ENCODE results near the gene MYO3B. TPM values are rescaled to one million over a fixed set of nuclear protein-coding genes. Genes with fewer than 3 reads are reported as not detected.

MYO3B gene
- total RNA-seq, 1 donor from 2014 or later: 27.3 TPM

GRCh38 chr2:170265321-170265720 lies 87.4 kb downstream of the MYO3B start:
- no peaks in the 10 kb centered on the region for H3K4me1 ChIP-seq
- H3K79me2 ChIP-seq (ENCODE audit: low read depth): no peaks in the 10 kb centered on the region
- H3K27ac Mint-ChIP-seq: no peak overlapping the region
- no peak overlapping the region for H3K27ac ChIP-seq
- H4K20me1 ChIP-seq (ENCODE audit: low read depth): no peaks in the 10 kb centered on the region
- H3K9me3 Mint-ChIP-seq: peaks cover 28% of the 10 kb centered on the region
- no peaks in the 10 kb centered on the region for H3K36me3 ChIP-seq
- H3F3A ChIP-seq (ENCODE audit: low read depth): no peaks in the 10 kb centered on the region
- no peak overlapping the region for H3K4me3 Mint-ChIP-seq
- H3K27me3 ChIP-seq: no peaks in the 10 kb centered on the region
- peaks cover 7% of the 10 kb centered on the region for H3K27me3 Mint-ChIP-seq (ENCODE audit: insufficient read depth, low read depth)
- H3K9me3 ChIP-seq (ENCODE audit: low read depth): no peaks in the 10 kb centered on the region
- H3K4me2 ChIP-seq: no peak overlapping the region
- H3K4me1 Mint-ChIP-seq: no peaks in the 10 kb centered on the region
- no peak for TF ChIP-seq CTCF (IDR thresholded peaks at IDR 0.05)
- TF ChIP-seq EZH2 (IDR thresholded peaks at IDR 0.05): no peak
- no peak for TF ChIP-seq EZH2phosphoT487 (IDR thresholded peaks at IDR 0.05)
- no peaks in the 10 kb centered on the region for H3K36me3 Mint-ChIP-seq
- no peak overlapping the region for H2AFZ ChIP-seq (replicated peaks)
- no peak for DNase-seq (ENCODE audit: low spot score)
- H3K9ac ChIP-seq: no peak overlapping the region
- no peak overlapping the region for H3K4me3 ChIP-seq

- Histone ChIP-seq H3K4me3 (no peak overlapping the region), H2AFZ (replicated peaks) (no peak overlapping the region), H3K4me1 (no peaks in the 10 kb centered on the region), H3K9ac (no peak overlapping the region), H3K79me2 (ENCODE audit: low read depth) (no peaks in the 10 kb centered on the region), H3K36me3 (no peaks in the 10 kb centered on the region), H3K9me3 (ENCODE audit: low read depth) (no peaks in the 10 kb centered on the region), H3K27ac (no peak overlapping the region), H3F3A (ENCODE audit: low read depth) (no peaks in the 10 kb centered on the region), H3K27me3 (no peaks in the 10 kb centered on the region), H3K4me2 (no peak overlapping the region), H4K20me1 (ENCODE audit: low read depth) (no peaks in the 10 kb centered on the region)
- TF ChIP-seq EZH2 (IDR thresholded peaks at IDR 0.05) (no peak), CTCF (IDR thresholded peaks at IDR 0.05) (no peak), EZH2phosphoT487 (IDR thresholded peaks at IDR 0.05) (no peak)
- Mint-ChIP-seq H3K4me1 (no peaks in the 10 kb centered on the region), H3K4me3 (no peak overlapping the region), H3K36me3 (no peaks in the 10 kb centered on the region), H3K27me3 (ENCODE audit: insufficient read depth, low read depth) (peaks cover 4% of the 10 kb centered on the region), H3K9me3 (peaks cover 22% of the 10 kb centered on the region), H3K27ac (no peak overlapping the region)
- DNase-seq (ENCODE audit: low spot score): no peak
These were observed 88.4 kb downstream of the MYO3B start for GRCh38 chr2:170266358-170266757.

- H3K4me1 ChIP-seq: no peaks in the 10 kb centered on the region
- no peak overlapping the region for H3K27ac Mint-ChIP-seq
- no peak overlapping the region for H3K4me2 ChIP-seq
- H3F3A ChIP-seq (ENCODE audit: low read depth): no peaks in the 10 kb centered on the region
- no peaks in the 10 kb centered on the region for H3K27me3 ChIP-seq
- no peaks in the 10 kb centered on the region for H3K9me3 ChIP-seq (ENCODE audit: low read depth)
- peaks cover 4% of the 10 kb centered on the region for H3K27me3 Mint-ChIP-seq (ENCODE audit: insufficient read depth, low read depth)
- DNase-seq (ENCODE audit: low spot score): no peak
- no peak for TF ChIP-seq EZH2phosphoT487 (IDR thresholded peaks at IDR 0.05)
- no peak for TF ChIP-seq EZH2 (IDR thresholded peaks at IDR 0.05)
- TF ChIP-seq CTCF (IDR thresholded peaks at IDR 0.05): no peak
- H3K9ac ChIP-seq: no peak overlapping the region
- no peak overlapping the region for H2AFZ ChIP-seq (replicated peaks)
- H4K20me1 ChIP-seq (ENCODE audit: low read depth): no peaks in the 10 kb centered on the region
- H3K79me2 ChIP-seq (ENCODE audit: low read depth): no peaks in the 10 kb centered on the region
- no peaks in the 10 kb centered on the region for H3K36me3 Mint-ChIP-seq
- H3K4me3 Mint-ChIP-seq: no peak overlapping the region
- H3K36me3 ChIP-seq: no peaks in the 10 kb centered on the region
- no peak overlapping the region for H3K27ac ChIP-seq
- no peak overlapping the region for H3K4me3 ChIP-seq
- no peaks in the 10 kb centered on the region for H3K4me1 Mint-ChIP-seq
- peaks cover 15% of the 10 kb centered on the region for H3K9me3 Mint-ChIP-seq
These were observed 89.1 kb downstream of the MYO3B start for GRCh38 chr2:170267071-170267470.
